ENCODE measurements around the gene PTPRJ.
"Not testable (repeated sequence)": the region's sequence is repeated elsewhere in the genome, so short reads cannot be mapped to it uniquely, and the experiment has no call there.

Gene PTPRJ

DNA sequence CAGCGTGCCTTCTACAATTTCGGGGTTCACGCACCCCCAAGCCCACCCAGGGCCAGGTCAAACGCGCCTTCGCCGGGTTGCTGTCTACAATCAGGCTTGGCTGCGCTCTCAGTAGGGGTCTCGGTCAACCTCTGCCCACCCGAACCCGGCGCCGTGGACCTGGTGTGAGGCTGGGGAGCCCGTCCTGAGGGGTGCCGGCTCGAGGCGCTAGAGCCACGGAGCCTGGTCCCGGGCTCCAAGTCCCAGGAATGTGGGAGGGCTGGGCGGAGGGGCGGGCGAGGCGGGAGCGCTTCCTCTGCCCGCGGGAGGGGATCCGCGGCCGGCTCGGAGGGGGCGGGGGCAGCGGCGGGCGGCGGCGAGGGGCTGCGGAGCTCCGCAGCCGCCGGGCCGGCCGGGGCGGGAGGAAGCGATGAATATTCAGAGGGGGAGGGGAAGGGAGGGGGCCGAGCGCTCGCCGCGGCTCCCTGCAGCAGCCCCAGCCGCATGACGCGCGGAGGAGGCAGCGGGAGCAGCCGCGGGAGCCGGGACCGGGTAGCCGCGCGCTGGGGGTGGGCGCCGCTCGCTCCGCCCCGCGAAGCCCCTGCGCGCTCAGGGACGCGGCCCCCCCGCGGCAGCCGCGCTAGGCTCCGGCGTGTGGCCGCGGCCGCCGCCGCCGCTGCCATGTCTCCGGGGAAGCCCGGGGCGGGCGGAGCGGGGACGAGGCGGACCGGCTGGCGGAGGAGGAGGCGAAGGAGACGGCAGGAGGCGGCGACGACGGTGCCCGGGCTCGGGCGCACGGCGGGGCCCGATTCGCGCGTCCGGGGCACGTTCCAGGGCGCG is at the start of gene PTPRJ:
PTPRJ (plus strand) TSS at position 472 of the 819 bp plus-strand sequence. CDS start 354 bp downstream, outside the sequence.
- peak in 1 of 2 experiments; percentile 87 for DNase-seq

- DNase-seq = peak in 1 of 2 experiments; percentile 27
Observed at GRCh38 chr11:47932544-47932943, 47.8 kb upstream of the PTPRJ start.

DNA sequence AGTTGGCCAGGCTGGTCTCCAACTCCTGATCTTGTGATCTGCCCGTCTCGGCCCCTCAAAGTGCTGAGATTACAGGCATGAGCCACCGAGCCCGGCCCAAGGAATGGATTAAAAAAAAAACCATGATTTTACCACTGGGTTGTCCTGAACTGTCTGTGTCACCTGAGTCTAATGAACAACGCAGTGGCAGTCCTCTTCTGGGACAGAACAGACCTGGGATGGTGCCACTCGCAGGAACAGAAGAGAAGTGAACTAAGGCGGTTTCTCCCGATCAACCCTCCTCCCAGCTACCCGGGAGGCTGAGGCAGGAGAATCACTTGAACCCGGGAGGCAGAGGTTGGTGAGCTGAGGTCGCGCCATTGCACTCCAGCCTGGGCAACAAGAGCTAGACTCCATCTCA is 46.6 kb upstream of the PTPRJ start:
- DNase-seq = not testable (repeated sequence)

DNA sequence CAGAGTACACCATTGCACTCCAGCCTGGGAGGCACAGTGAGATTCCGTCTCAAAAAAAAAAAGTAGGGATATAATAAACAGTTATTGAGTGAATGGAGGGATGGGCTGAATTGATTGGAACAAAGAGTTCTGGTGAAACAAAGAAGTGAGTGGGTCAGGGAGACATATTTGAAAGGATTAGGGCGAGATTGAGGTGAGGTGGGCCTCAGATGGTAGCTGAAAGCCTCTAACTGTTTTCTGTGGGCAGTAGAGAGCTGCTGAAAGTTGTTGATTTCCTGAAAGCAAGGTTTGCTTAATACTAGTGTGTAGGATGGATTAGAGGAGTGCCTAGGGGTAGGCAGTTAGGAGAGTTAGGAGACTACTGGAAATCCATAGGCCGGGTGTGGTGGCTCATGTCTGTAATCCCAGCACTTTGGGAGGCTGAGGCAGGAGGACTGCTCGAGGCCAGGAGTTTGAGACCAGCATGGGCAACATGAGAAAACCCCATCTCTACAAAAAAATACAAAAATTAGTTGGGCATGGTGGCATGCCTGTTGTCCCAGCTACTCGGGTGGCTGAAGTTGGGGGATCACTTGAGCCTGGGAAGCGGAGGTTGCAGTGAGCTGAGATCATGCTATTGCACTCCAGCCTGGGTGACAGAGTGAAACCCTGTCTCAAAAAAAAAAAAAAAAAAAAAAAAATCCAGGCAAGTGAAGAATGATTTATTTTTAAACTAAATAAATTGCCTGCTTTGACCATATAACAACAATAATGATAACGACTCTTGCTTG is 41.4 kb upstream of the PTPRJ start:
- no peak for DNase-seq

DNA sequence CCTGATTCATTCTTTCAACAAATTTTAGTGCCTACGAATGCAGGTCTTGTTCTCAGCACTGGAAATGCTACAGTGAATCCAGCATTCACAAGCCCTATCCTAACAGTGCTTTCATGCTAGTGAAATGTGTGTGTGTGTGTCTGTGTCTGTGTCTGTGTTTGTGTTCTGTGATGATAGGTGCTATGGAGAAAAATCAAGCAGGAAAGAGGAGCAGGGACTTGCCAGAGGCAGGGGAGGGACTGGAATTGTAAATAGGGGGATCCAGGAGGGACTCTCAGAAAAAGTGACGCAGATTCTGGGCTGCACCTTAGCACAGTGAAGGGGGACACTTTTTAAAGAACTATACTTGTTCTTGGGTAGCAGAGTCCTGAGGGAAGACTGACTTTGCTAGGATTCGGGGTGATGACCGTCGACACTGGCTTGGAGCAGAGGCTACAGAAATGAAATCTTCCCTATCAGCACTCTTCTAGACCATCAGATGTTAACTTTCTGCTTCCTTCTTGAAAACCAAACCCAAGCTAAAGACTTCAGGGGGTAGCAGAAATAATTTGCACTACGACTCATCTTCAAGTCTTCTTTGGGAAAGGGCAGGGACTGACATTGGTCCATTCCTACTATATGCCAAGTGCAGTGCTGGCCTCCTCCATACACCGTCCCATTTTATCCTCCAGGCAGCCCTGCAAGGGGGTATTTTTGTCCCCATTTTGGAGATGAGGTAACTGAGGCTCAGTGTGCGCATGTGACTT is 39.3 kb upstream of the PTPRJ start:
- DNase-seq = no peak

GRCh38 chr11:47941907-47942558 is 38.3 kb upstream of the PTPRJ start:
- DNase-seq = peak in 1 of 2 experiments; percentile 40

GRCh38 chr11:47943721-47944586 is 36.4 kb upstream of the PTPRJ start:
- no peak for DNase-seq

DNA sequence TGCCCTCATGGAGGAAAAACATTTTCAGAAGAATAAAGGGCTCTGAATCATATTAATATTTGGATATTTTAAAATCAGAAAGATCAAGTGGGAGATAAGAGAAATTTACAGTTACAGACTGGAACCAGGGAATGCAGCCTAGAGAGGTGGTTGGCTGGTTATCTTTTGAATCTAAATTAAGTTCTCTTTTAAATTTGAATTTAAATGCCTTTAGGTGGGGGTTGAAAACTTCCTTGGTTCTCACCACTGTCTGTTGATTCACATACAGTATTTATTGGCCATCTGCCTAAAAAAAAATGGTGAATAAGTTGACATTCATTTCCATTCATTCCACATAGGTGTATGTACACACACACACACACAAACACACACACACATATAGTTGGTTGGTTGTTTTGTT is 35.7 kb upstream of the PTPRJ start:
- DNase-seq = no peak

DNA sequence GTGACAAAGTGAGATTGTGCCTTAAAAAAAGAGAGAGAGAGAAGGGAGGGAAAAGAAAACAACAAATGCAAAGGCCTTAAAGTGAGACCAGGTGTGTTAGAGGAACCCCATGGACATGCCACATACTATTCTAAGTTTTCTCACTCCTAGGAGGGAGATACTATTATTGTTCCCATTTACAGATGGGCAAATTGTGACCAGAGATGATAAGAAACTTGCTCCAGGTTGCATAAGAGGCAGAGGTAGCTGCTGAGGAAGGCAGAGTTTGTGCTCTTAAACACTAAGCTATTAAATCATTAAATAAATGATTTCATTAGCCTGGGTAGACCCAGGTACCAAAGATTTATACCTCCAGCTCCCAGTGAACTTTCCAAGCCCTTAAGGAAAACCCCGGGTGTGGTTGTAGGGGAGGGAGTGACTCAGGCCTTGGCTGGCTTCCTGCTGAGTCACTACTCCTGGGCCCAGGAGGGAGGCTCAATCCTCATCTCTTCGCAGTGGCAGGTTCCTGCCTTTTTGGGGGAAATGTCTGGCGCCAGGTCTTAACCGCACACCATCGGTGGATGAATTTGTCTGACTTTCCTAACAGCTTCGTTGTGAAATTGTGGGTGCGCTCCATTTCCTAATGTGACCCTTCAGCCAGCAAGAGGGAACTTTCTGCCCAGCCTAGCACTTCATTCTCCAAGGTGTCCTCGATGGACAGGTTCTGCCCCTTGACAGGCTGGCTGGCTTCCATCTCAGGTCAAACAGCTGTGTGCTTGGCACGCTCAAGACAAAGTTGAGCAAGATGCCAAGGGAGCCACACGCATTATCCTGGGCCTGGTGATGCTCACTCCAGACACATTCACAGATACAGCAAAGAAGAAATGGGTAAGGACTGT is 33.4 kb upstream of the PTPRJ start:
- DNase-seq = no peak

- DNase-seq = no peak
Observed at GRCh38 chr11:47948137-47948536, 32.2 kb upstream of the PTPRJ start.

- DNase-seq = not testable (repeated sequence)
Observed at GRCh38 chr11:47949001-47949675, 31.2 kb upstream of the PTPRJ start.

- no peak for DNase-seq
Observed at GRCh38 chr11:47950396-47950795, 30.0 kb upstream of the PTPRJ start.

- DNase-seq = not testable (repeated sequence)
Observed at GRCh38 chr11:47951504-47951903, 28.9 kb upstream of the PTPRJ start.

- no peak for DNase-seq
Observed at GRCh38 chr11:47955061-47955755, 25.2 kb upstream of the PTPRJ start.

DNA sequence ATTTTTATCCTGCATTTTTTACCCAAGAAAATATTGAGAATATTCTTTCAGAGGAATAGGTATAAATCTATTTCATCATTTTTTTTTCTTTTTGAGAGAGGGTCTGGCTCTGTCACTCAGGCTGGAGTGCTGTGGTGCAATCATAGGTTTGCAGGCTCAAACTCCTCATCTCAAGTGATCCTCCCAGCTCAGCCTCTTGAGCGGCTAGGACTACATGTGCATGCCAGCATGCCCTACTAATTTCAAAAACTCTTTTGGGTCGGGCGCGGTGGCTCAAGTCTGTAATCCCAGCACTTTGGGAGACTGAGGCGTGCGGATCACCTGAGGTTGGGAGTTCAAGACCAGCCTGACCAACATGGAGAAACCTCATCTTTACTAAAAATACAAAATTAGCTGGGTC is 20.3 kb upstream of the PTPRJ start:
- DNase-seq = no peak

DNA sequence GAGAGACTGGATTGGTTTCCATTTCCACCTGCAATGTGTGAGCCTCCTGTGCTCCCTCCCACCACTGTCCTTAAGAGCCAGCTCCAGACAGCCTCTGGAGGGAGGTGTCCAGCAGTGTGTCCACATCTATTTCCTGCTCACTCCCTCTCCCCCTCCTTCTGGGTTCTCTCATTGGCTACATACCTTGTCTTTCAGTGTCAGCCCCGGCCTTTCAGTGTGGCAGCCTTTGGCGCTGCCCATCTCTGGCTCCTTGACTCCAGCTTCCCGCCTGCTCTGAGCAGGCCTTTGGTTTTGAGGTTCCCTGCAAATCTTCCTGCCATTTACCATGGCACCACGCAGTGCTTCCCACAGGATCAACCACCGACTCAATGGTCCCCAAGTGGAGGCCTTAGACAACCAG is 19.0 kb upstream of the PTPRJ start:
- DNase-seq = no peak

- no peak for DNase-seq
Observed at GRCh38 chr11:47964546-47964945, 15.8 kb upstream of the PTPRJ start.

DNA sequence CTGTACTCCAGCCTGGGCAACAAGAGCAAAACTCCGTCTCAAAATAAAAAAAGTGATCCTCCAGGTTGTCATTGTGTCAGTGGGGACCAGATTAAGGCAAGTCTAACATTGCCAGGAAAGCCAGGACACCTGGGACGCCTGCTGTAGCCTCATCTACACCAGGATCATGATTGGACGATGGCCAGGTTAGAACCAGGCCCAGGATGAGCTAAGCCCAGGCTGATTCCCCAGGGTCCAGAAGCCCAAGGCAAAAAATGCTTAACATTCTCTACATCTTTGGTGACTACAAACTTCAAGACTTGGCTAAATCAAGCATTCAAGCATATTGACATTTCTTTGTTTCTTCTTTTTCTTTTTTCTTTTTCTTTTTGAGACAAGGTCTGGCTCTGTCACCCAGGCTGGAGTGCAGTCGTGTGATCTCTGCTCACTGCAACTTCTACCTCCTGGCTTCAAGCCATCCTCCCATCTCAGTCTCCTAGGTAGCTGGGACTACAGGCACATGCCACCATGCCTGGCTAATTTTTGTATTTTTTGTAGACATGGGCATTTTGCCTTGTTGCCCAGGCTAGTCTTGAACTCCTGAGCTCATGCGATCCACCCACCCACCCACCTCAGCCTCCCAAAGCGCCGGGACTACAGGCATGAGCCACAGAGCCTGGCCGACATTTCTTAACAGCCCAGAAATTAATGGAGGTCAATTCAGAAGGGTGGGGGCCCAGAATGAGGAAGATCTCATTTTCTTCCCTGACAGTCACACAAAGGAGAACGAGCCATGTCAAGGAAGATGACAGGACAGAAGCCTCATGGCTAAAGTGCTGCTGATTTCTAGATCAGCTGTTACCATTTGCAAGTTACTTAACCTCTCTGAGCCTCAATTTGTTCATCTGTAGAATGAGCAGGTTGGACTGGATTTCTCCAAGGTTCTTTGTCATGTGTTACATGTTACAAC is 12.5 kb upstream of the PTPRJ start:
- no peak for DNase-seq
